Epithelial cell of esophagus (primary cell): Measurements from ENCODE around the gene PSMD2.

Source experiments
- DNase-seq: peaks from one replicate; pipeline ENCODE4 v3.0.0; 2010; ENCODE audit warnings: low read depth
- H3K4me3 ChIP-seq: 2 replicates; pipeline ENCODE4 v1.5.1; 2011; ENCODE audit warnings: mild to moderate bottlenecking, low read length, control low read depth
- CTCF ChIP-seq: IDR thresholded peaks from 2 replicates; pipeline ENCODE4 v1.5.1; 2011; ENCODE audit warnings: low read depth, mild to moderate bottlenecking, low read length, control low read depth, inconsistent platforms; ENCODE audit not compliant: insufficient read depth; ENCODE audit errors: missing control alignments

PSMD2 gene

GRCh38 chr3:184317201-184317600 is 18.2 kb downstream of the PSMD2 start:
- peak overlapping the region; percentile 88 for H3K4me3 ChIP-seq

DNA sequence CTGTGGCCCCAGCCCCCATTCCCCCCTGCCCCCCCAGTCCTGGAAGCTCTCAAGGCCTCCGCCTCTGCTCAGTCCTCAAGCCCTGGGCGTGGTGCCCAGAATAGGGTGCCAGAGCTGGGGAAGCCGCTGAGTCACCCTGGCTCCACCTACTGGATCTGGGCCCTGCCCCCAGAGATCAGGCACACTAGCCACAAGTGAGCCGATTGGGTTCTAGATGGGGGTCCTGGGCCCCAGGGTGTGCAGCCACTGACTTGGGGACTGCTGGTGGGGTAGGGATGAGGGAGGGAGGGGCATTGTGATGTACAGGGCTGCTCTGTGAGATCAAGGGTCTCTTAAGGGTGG is 21.0 kb downstream of the PSMD2 start:
- TF ChIP-seq CTCF, result no peak
- peak; percentile 94 for DNase-seq
- peak overlapping the region; percentile 52 for H3K4me3 ChIP-seq

More at GRCh38 chr3:184317201-184317600, 18.2 kb downstream of the PSMD2 start:
- DNase-seq, result no peak
- no peak for TF ChIP-seq CTCF

DNA sequence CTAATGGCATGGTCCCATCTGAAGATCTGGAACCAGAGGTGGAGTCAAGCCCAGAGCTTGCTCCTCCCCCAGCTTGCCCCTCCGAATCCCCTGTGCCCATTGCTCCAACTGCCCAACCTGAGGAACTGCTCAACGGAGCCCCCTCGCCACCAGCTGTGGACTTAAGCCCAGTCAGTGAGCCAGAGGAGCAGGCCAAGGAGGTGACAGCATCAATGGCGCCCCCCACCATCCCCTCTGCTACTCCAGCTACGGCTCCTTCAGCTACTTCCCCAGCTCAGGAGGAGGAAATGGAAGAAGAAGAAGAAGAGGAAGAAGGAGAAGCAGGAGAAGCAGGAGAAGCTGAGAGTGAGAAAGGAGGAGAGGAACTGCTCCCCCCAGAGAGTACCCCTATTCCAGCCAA is 22.6 kb downstream of the PSMD2 start:
- no peak for DNase-seq
- no peak for TF ChIP-seq CTCF
- no peak overlapping the region for H3K4me3 ChIP-seq

DNA sequence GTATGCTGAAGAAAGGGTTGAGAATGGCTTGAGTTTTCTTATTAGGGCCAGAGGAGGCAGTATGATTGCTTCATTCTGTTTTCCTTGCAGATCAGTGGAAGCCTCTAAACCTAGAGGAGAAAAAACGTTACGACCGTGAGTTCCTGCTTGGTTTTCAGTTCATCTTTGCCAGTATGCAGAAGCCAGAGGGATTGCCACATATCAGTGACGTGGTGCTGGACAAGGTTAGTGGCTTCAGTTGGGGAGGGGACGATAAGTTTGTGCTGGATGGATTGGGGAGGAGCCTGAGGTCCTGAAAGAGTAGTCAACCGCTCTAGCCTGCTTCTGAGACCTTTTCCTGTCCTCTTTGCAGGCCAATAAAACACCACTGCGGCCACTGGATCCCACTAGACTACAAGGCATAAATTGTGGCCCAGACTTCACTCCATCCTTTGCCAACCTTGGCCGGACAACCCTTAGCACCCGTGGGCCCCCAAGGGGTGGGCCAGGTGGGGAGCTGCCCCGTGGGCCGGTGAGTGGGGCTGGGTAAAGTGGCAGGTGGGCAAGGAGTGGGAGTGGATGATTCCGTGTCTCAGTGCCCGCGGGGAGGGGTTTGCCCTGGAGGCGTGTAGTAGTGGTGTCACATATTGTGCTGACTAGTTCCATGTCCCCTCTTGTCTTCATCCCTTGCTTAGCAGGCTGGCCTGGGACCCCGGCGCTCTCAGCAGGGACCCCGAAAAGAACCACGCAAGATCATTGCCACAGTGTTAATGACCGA is 23.9 kb downstream of the PSMD2 start:
- H3K4me3 ChIP-seq, result no peak overlapping the region
- DNase-seq, result no peak
- TF ChIP-seq CTCF, result no peak

GRCh38 chr3:184323696-184324095 is 24.7 kb downstream of the PSMD2 start:
- H3K4me3 ChIP-seq, result no peak overlapping the region
- TF ChIP-seq CTCF, result no peak
- DNase-seq, result no peak

DNA sequence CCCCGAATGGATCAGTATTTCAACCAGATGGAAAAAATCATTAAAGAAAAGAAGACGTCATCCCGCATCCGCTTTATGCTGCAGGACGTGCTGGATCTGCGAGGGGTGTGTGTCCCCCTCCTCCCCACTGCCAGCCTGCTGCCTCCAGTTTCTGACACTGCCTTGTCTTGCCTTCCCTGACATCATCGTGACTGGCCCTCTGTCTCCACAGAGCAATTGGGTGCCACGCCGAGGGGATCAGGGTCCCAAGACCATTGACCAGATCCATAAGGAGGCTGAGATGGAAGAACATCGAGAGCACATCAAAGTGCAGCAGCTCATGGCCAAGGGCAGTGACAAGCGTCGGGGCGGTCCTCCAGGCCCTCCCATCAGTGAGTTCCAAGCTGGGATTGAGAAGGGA is 26.2 kb downstream of the PSMD2 start:
- no peak for TF ChIP-seq CTCF

More for the DNA sequence above, 26.2 kb downstream of the PSMD2 start:
- DNase-seq, result no peak
- no peak overlapping the region for H3K4me3 ChIP-seq
